Endothelial cell of umbilical vein (primary cell): ENCODE data around the gene CPNE2. TPM values are rescaled to one million over a fixed set of nuclear protein-coding genes. Genes with fewer than 3 reads are reported as not detected.

Source experiments
- BruUV-seq: library from RNA; stranded (reverse); fragments of 400-500 nt; replicated peaks from 2 replicates; lab custom pipeline; 2021; lab: Mats Ljungman, UMichigan
- CTCF ChIA-PET: fragments of 300-600, 350-600 bp; sonication (Branson Sonifier 250); formaldehyde crosslinking; loops from one replicate; lab custom pipeline; 2021; ENCODE audit warnings: antibody characterized with exemption, inconsistent platforms; lab: Charles Lee
- POLR2A ChIA-PET: fragments of 300-600, 350-600 bp; sonication (Branson Sonifier 250); formaldehyde crosslinking; loops from one replicate; lab custom pipeline; 2021; ENCODE audit warnings: antibody characterized with exemption, inconsistent platforms; lab: Charles Lee
- DNase-seq: peaks from one replicate; pipeline ENCODE4 v3.0.0-alpha.2; 2011; ENCODE audit warnings: low read depth, low spot score
- FAIRE-seq: peaks from 2 replicates; lab custom pipeline; 2011; peaks lifted over from hg19 to GRCh38; lab: Jason Lieb, UNC
- H2AFZ ChIP-seq: 2 replicates; pipeline ENCODE4 v1.6.0; 2012; ENCODE audit warnings: low read depth, low read length, control low read depth, inconsistent platforms
- H3K27ac ChIP-seq: 2 replicates; pipeline ENCODE4 v1.5.1; 2011; ENCODE audit warnings: low read depth, mild to moderate bottlenecking, control low read depth, low read length, moderate library complexity; ENCODE audit not compliant: insufficient read depth
- H3K27me3 ChIP-seq, 2 experiments: 2 replicates each; pipeline versions ENCODE4 v1.6.0 to v1.6.1; 2011; ENCODE audit warnings: low read length in 2 of 2, mixed read lengths in 1 of 2; ENCODE audit not compliant: control insufficient read depth in 2 of 2, insufficient read depth in 2 of 2
- H3K36me3 ChIP-seq, 2 experiments: 2 replicates in 1 of 2; 3 replicates in 1 of 2; pipeline ENCODE4 v1.5.1; 2011; ENCODE audit warnings: low read length in 2 of 2, mild to moderate bottlenecking in 1 of 2, moderate library complexity in 1 of 2; ENCODE audit not compliant: control insufficient read depth in 2 of 2, insufficient read depth in 2 of 2; ENCODE audit errors: extremely low read depth in 1 of 2
- H3K4me1 ChIP-seq: 3 replicates; pipeline ENCODE4 v1.5.1; 2011; ENCODE audit warnings: mild to moderate bottlenecking, low read length; ENCODE audit not compliant: control insufficient read depth, insufficient read depth; ENCODE audit errors: extremely low read depth
- H3K4me2 ChIP-seq: 2 replicates; pipeline ENCODE4 v1.6.1; 2011; ENCODE audit warnings: low read length, control low read depth, mixed read lengths; ENCODE audit not compliant: insufficient read depth
- H3K4me3 ChIP-seq, 3 experiments: fragments of 200-600 bp in 1 of 3; sonication (generic), shearing (Covaris generic) in 1 of 3; replicated peaks in 1 of 3; 2 replicates each; pipeline ENCODE4 v1.5.1; 2011 to 2016; ENCODE audit warnings: control low read depth in 3 of 3, low read length in 3 of 3, mild to moderate bottlenecking in 2 of 3, inconsistent platforms in 1 of 3, low read depth in 1 of 3, moderate library complexity in 1 of 3; ENCODE audit not compliant: insufficient read depth in 1 of 3
- H3K79me2 ChIP-seq: 2 replicates; pipeline ENCODE4 v1.6.0; 2012; ENCODE audit warnings: low read length, inconsistent platforms; ENCODE audit not compliant: control insufficient read depth, insufficient read depth
- H3K9ac ChIP-seq: replicated peaks from 2 replicates; pipeline ENCODE3; 2011; ENCODE audit warnings: low read length, control low read depth; ENCODE audit not compliant: insufficient read depth; ENCODE audit errors: extremely low read depth
- H3K9me1 ChIP-seq: replicated peaks from 3 replicates; pipeline ENCODE4 v1.6.0; 2011; ENCODE audit warnings: mild to moderate bottlenecking, low read length; ENCODE audit not compliant: control insufficient read depth, insufficient read depth; ENCODE audit errors: extremely low read depth
- H3K9me3 ChIP-seq: replicated peaks from 2 replicates; pipeline ENCODE4 v1.5.1; 2012; ENCODE audit warnings: low read length, inconsistent platforms; ENCODE audit not compliant: control insufficient read depth, insufficient read depth
- H4K20me1 ChIP-seq: replicated peaks from 2 replicates; pipeline ENCODE3; 2011; ENCODE audit warnings: mild to moderate bottlenecking, low read length; ENCODE audit not compliant: control insufficient read depth, insufficient read depth; ENCODE audit errors: extremely low read depth
- CTCF ChIP-seq, 2 donors: IDR thresholded peaks; 1 replicate in 1 of 2; 2 replicates in 1 of 2; pipeline ENCODE4 v1.5.1; 2011; ENCODE audit warnings: low read length in 2 of 2, mild to moderate bottlenecking in 2 of 2, moderate library complexity in 2 of 2, control low read depth in 1 of 2, inconsistent platforms in 1 of 2, low read depth in 1 of 2; ENCODE audit not compliant: insufficient read depth in 1 of 2; ENCODE audit errors: extremely low read depth in 1 of 2
- EZH2 ChIP-seq: IDR thresholded peaks from 2 replicates; pipeline ENCODE4 v1.6.1; 2012; ENCODE audit warnings: borderline replicate concordance, low read depth, mild to moderate bottlenecking, moderate library complexity, low read length, inconsistent platforms; ENCODE audit not compliant: severe bottlenecking
- FOS ChIP-seq: IDR thresholded peaks from 2 replicates; pipeline ENCODE4 v1.6.1; 2011; ENCODE audit warnings: mild to moderate bottlenecking, low read length, moderate library complexity, borderline replicate concordance; ENCODE audit not compliant: insufficient read depth
- GATA2 ChIP-seq: IDR thresholded peaks from 2 replicates; pipeline ENCODE4 v1.7.0; 2011; ENCODE audit warnings: low read depth, mild to moderate bottlenecking, moderate library complexity, mixed read lengths, low read length; ENCODE audit not compliant: insufficient read length, insufficient read depth
- JUN ChIP-seq: IDR thresholded peaks from 2 replicates; pipeline ENCODE4 v1.6.1; 2011; ENCODE audit warnings: borderline replicate concordance, low read depth; ENCODE audit not compliant: insufficient read length, insufficient read depth
- MAX ChIP-seq: IDR thresholded peaks from 2 replicates; pipeline ENCODE4 v1.6.1; 2011; ENCODE audit not compliant: insufficient read depth, insufficient read length
- MYC ChIP-seq: IDR thresholded peaks from one replicate; pipeline ENCODE4 v1.6.1; 2011; ENCODE audit warnings: mild to moderate bottlenecking, low read depth, low read length
- POLR2A ChIP-seq: IDR thresholded peaks from 2 replicates; pipeline ENCODE4 v1.6.1; 2012; ENCODE audit warnings: low read depth, mild to moderate bottlenecking, control low read depth, low read length
- POLR2AphosphoS5 ChIP-seq: IDR thresholded peaks from 2 replicates; pipeline ENCODE4 v1.6.1; 2012; ENCODE audit warnings: low read depth, mild to moderate bottlenecking, control low read depth, low read length, moderate library complexity; ENCODE audit not compliant: insufficient read depth
- dilution Hi-C: fragments of 300-500 bp; cut with MboI; formaldehyde crosslinking; loops from one replicate; pipeline ENCODE4 v1.15.0; 2019; ENCODE audit warnings: low sequenced_read_pairs; ENCODE audit not compliant: extremely low pct_ligation_motif_present
- intact Hi-C: fragments of 100-400 bp; cut with micrococcal nuclease; formaldehyde crosslinking; loops from one replicate; pipeline ENCODE4 v1.10.0; 2022
- polyA plus RNA-seq, 4 experiments: library from polyadenylated mRNA; depleted of rRNA in 3 of 4; stranded (reverse) in 3 of 4; unstranded in 1 of 4; fragments of >200 nt; gene quantifications; 2 replicates each; pipeline versions ENCODE4 v1.2.1 to v1.2.3, GENCODE V29; 2011 to 2012; ENCODE audit warnings: missing spikeins in 1 of 4
- total RNA-seq: library from RNA; stranded (reverse); gene quantifications from 2 replicates; pipeline ENCODE4 v1.2.3, GENCODE V29; 2021

Gene CPNE2
- total and polyA plus RNA-seq, 2 donors (not counting 3 experiments of a cell fraction or from before 2014, with no cell fraction given): 91.9 to 187 TPM

GRCh38 chr16:57133031-57133430, 40.6 kb downstream of the CPNE2 start:
- no peak overlapping the region for H3K27ac ChIP-seq
- no peaks in the 10 kb centered on the region for H4K20me1 ChIP-seq
- H3K4me2 ChIP-seq: no peak overlapping the region
- BruUV-seq: no TSS peak
- ChIA-PET CTCF (interaction anchor here (0.8 to 4.0 kb wide), 3 partner anchors 12 to 41 kb away, joined by 3 to 17 read pairs (median 4); partner anchors contain the start of gene CPNE2), POLR2A (no interaction called here)
- no peaks in the 10 kb centered on the region for H3K79me2 ChIP-seq
- H3K27me3 ChIP-seq: no peaks in the 10 kb centered on the region
- dilution Hi-C loops: no loop called here
- H3K4me1 ChIP-seq: no peaks in the 10 kb centered on the region
- H3K9me1 ChIP-seq: no peaks in the 10 kb centered on the region
- peaks cover 0 to 2% of the 10 kb centered on the region in 2 experiments for H3K36me3 ChIP-seq
- H3K9ac ChIP-seq: no peak overlapping the region
- FAIRE-seq (no peak), DNase-seq (no peak)
- H2AFZ ChIP-seq: no peak overlapping the region
- no peak overlapping the region for H3K4me3 ChIP-seq
- intact Hi-C loops: no loop called here
- TF ChIP-seq CTCF (IDR thresholded peaks at IDR 0.05; ENCODE audit: extremely low read depth in 1 of 2, insufficient read depth in 1 of 2, low read depth in 1 of 2, low read length in 2 of 2) (no peak), JUN (no peak), MYC (no peak), POLR2AphosphoS5 (no peak), MAX (no peak), GATA2 (no peak), EZH2 (no peak), FOS (no peak), POLR2A (no peak)
- no peaks in the 10 kb centered on the region for H3K9me3 ChIP-seq
